Stimulated activated CD4-positive, alpha-beta T cell treated with anti-CD3 and anti-CD28 coated beads, TNF-alpha, amount 100 ng/mL, for 48 hours (primary cell): ENCODE data around the gene ARHGEF16.

Source experiments
- DNase-seq, 3 donors: peaks; one replicate each; pipeline ENCODE4 v3.0.0-alpha.2; 2020; ENCODE audit warnings: low read depth in 3 of 3

Gene ARHGEF16

DNA sequence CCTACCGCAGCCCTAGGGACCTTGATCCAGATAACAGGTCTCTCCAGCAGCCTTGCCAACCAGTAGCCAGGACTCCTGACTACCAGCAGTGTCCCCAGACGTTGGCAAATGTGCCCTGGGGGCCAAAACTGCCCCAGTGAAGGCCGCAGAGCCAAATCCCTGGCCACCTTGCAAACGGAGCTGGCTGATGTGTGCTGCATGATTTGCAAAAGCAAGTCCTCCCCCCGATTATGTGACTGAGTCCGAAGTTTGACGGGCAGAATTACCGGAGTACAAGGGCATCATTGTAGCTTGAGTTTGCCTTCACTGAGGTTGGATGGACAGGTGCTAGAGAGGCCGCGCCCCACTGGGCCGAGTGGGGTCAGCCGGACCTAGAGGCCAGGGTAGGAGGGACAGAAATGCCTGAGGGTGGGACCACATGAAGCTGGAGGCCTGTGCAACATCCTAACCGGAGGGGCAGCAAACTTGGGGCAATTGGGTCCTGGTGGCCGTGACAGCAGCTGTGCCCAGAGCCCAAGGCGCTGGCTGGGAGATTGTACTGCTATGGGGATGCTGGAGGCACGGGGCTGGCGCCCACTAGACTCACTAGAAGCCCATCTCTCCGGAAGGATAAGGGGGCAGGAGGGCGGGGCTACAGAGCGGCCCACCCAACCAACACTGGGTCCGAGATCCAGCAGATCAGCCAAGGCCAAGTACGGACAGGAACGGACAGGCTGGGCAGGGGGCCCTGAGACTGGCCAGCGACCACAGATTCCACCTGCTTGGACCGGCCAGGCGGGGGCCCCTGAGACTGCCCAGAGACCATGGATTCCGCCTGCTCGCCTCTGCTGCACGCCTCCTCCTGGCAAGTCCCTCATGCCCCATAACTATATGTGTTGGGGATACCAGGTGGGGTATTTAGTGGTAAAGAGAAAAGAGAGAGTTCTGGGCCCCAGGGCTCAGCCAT lies 2.8 kb downstream of the ARHGEF16 start:
- no peak for DNase-seq

DNA sequence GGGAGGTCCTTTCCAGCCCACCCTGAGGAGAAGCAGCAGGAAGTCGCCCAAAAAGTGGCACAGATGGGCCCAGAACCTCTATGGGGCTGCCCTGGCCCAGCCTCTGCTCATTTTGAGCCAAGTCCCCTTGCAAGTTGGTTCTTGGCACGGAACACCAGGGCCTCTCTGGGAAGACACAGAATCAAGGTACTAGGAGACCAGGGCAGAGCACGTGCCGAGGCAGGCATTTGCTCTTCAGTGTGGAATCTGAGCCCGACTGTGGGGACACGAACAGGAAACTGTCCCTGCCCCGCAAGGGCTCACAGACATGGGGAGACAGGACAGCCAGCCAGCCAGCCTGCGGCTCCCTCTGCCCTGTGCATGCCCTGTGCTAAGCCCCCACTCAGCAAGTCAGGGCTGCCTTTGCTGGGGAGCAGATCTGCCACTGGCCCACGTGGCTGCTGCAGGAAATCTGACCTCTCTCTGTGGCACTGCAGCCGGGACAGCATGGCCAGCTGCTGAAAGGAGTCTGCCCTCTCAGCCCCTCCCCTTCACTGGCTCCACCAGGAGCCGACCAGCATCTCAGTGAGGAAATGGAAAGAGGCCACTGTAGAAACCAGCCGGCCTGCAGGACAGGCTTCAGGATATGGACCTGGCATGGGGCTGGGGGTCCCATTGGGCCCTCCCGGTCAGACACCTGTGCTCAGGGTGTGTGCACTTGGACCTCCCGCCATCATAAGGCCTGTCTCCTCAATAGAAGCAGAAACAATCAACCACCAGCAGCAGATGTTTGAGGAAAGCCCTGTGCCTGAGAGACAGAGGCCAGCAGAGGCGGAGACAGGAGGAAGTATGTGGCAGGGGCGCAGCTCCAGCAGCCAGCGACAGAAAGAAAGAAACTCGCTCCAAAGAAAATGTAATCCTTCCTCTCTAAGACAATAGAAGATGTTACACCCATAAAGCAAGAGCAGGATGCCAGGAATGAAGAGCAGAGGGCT lies 3.7 kb downstream of the ARHGEF16 start:
- no peak for DNase-seq

DNA sequence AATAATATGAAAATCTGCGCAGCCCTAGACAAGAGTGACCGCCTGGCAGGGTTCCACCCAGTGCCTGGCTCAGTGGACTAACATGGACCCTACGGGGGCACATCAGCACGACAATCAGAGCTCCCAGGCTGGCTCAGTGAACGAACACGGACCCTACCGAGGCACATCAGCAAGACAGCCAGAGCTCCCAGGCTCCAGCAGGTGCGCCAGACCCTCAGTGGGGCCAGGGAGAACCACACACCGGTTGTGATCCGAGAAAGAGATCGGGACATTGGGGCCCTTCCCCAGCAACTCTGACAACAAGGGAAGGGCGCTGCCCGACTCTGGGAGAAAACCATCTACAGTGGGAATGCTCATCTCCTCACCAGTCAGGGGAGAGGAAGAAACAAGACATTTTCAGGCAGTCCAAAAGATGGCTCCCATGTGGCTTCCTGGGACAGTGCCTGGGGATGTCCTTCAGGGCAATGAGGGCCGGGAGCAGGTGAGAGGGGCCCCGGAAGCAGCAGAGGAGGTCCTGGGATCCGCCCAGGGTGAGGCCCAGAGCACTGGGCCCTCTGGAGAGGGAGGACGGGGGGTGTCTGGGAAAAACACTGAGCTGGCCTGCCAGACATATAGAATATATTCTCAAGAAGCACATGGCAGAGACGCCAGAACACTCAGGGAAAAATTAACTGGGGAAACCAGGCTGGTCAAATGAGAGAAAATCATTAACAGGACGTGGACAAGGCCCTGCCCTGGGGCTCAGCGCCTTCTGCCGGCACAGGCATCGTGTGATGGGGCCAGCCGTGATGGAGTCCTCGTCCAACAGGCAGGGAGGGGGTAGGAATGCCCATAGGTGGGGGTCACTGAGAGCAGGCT lies 4.8 kb downstream of the ARHGEF16 start:
- no peak for DNase-seq

DNA sequence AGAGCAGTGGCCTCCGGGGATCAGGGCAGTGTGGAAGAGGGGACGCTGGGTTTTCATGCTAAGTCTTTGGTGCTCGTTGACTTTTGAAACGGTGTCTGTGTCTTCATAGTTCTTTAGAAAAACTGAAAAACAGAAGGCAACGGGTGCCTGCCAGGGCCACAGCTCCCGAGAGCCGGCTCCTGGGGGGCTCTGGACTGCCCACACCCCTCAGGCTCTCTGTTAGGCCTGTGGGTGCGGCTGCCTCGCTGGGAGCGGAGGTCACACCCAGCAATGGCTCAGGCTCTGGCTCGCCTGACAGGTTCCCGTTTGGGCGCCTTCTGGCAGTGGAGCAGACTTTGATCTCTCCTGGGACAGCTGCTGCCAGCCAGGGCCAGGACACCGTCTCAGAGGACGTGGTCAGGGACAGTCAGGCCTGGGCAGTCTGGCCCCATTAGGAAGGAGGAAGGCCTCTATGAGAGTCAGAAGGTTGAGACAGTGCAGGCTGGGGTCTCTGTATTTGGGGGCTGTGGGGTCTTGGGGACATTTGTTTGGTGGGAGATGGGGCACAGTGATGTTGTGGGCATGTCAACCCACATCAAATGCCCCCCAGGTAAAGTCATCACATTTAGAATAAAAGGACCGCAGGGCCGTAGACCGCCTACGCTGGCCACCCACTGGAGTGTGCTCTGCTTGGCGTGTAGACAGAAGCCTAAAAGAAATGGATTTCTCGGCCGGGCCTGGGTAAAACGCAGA lies 5.6 kb downstream of the ARHGEF16 start:
- DNase-seq, result no peak

DNA sequence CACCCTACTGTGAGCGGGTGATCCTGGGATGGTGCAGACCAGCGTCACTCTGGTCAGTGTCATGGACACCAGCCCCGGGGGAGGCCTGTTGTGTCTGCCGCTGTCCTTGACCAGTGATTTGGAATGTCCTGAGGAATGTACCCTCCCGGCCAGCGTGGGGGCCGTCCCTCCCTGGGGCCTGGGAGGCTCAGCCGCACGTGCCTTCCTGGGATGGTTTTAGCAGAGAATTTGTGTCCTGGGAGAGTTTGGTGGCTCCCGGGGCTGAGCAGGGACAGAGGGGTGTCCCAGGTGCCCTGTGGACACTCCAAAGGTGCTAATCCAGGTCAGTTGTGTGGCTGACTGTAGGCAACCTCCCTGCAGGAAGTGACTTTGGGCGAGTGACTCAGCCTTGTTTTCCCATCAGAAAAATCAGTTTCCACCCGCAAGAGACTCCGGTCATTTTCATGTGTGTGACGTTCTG lies 6.2 kb downstream of the ARHGEF16 start:
- DNase-seq, result no peak

DNA sequence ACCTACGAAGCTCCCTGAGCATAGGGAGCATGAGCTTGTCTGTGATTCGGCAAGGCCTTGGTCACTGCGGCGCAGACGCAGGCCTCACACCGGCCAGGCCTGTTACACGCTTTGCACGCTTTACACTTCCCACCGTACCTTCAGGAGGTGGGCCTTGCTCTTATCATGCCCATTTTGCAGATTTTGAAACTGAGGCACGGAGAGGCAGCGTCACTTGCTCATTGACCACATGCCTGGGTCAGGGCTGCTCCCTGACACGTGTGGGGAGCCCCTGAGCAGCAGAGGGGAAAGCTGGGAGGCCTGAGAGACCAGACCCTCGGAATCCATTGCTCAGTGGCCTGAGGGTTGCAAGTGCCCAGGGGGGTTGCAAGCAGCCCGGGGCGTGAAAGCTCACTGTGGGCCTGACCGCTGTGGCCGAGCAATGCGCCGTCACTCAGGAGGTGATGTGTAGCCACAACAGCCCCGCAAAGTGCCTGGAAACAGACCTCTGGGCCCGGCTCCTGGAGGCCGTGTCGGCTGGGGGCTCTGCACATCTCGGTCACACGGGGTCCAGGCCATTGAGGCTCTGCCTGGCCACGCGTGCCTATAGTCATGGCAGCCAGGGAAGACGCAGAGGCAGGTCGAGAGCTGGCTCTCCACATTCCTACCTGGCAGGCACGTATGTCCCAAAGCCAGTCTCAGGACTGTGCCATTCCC lies 6.9 kb downstream of the ARHGEF16 start:
- no peak for DNase-seq

DNA sequence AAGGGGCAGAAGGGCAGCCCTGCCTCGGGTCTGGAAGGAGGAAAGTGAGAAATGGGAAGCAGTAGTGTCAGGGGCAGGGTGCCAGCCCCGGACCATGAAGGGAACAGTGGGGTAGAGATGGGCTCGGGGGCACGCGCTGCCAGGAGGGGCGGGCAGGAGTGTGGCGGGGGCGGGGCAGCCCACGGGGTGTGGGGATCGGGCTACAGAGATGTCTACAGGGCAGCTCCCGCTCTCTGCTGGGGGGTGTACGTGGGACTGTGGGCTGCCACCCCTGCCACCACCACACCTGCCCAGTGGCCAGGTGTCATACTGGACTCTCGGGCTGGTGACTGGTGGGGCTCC lies 7.4 kb downstream of the ARHGEF16 start:
- no peak for DNase-seq

DNA sequence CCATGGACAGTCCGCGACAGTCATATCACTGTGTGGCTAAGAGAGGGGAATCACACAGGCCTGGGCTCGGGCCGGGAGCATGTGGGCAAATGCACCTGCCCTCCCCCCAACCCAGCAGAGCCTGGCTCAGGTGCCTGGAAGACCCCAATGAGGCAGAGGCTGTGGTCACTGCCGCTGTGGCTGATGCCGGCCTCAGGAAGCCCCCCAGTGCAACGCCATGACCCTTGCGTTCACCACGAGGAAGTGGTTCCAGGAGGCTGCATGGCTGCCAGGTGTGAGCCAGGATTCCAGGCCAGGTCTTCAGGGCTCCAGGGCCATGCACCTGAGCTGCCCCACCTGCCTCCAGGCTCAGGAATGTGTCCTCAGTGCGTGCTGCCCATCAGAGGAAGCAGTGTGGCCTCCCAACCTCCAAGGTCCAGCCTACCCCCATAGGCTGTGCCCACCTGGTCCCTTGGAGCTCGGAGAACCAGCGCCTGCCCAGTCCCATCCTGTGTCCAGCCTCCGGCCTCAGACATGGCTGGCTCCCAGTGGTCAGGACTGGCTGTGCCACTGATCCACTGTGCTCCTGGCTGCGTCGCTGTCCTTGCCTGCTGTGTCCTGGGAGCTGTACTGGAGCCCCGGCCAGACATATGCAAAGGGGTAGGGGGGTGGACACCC lies 8.0 kb downstream of the ARHGEF16 start:
- no peak for DNase-seq

DNA sequence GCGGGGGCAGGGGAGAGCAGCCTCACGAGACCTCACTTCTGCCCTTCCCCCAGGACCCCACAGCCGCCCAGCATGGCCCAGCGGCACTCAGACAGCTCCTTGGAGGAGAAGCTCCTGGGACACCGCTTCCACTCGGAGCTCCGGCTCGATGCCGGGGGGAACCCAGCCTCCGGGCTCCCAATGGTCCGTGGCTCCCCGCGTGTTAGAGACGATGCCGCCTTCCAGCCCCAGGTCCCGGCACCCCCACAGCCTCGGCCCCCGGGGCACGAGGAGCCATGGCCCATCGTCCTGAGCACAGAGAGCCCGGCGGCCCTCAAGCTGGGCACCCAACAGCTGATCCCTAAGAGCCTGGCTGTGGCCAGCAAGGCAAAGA lies 8.5 kb downstream of the ARHGEF16 start:
- no peak for DNase-seq

DNA sequence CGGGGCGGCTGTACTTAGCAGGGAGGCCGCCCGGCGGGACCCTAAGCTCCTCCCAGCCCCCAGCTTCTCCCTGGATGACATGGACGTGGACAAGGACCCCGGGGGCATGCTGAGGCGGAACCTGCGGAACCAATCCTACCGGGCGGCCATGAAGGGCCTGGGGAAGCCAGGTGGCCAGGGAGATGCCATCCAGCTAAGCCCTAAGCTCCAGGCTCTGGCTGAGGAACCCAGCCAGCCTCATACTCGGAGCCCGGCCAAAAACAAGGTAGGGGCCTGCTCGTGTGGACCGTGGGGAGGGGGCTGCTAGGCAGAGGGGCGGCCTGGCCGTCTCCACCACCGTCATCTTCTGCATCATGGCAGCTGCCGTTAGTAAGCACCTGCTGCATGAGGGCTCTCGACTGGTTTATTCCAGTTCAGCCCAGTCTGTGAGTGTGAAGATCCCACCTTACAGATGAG lies 9.0 kb downstream of the ARHGEF16 start:
- no peak for DNase-seq

DNA sequence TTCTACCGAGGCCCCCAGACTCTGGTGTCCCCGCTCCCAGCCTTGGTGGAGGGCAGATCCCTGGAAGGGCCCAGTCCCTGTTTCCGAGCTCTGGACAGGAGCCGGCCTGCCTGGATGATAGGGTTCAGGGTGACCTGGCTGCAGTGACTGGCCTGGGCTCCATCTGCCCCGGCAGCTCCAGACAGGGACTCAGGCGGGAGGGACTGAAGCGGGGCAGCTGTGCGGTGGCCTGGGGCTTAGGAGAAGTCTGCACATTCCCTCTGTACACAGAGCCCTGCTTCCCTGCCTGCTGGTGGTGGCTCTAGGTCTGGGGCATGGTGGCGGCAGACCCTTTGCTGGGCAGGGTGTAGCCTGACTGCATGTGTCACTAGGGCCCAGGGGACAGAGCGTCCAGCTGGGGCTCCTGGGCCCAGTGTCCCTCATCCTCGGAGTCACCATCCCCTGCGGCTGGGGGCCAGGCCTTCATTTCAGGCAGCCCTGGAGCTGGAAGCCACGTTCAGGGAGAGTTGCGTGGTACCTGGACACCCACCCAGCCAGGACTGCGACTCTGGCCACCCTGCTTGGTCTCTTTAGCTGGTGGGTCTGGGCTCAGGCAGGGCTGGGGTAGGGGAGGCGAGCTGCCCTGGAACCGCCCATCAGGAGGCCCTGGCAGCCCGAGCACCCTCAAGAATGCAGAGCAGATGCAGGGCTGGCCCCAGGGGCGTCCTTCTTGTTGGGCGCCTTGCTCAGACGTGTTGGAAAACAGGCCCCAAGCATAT lies 9.6 kb downstream of the ARHGEF16 start:
- DNase-seq, result no peak

DNA sequence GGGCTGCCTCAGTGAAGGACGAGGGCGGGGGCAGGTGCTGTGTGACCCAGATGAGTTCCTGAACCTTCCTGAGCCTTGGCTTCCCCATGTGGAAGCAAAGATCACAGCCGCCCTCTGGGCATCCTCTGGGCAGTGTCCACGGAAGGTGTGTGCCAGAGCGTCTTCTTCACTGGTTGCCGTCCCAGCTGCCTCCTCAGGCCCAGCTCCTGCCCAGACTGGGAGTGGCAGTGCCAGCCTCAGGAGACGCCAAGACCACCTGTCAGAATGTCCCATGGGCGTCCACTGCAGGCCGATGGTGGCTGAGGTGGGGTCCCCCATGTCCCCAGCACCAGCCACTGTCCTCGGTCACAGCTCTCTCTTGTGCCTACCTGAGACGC lies 10.2 kb downstream of the ARHGEF16 start:
- DNase-seq, result no peak

DNA sequence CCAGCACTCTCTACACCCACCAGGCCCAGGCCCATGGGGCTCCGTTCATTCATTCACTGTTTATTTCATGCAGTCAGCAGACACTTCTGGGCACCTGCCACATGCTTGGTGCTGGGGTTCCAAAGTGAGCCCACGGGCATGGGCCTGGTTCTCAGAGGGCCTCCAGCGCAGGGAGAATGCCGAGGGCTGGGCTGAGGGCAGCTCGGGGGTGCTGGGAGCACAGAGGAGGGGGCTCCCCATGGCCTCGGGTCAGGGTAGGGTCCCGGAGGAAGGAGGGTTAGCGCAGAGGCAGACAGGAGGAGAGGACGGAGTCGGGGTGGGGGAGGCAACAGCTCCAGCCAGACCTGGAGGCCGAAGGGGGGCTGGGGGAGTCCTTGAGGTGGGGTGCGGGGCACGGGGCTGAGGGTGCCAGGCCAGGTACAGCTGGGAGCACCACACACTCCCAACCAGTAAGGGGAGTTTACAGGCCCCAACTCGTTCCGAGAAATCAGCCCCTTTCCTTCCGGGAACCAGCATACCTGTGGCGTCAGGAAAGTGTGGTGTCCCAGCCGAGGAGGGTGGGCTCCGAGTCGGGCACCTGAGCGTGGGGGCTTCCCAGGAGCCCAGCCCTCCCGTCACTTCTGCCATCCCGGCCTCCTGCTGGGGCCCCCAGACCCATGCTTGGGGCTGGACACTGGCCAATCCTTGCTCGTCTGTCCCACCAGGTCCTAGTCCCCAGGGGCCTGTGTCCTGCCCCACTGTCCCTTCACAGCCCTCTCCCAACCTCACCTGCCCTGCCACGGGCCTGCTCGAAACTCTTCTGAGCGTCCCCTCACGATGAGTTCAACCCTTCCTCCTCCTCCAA lies 10.8 kb downstream of the ARHGEF16 start:
- DNase-seq, result no peak

DNA sequence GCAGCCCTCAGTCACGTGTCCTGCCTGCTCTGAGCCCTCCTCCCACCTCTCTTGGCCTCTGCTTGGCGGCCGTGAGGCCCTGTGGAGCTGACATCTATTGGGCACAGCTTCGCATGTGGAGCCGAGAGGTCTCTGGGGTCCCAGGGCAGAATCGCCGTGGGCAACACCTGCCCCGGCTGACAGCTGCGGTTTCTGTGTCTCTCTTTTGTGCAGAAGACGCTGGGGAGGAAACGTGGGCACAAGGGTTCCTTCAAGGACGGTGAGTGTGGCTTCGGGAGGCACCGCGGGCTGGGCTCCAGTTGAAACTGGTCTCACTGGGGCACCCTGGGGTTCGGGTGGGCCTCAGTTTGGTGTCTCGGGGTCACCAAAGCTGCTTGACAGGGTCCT lies 11.5 kb downstream of the ARHGEF16 start:
- no peak for DNase-seq

DNA sequence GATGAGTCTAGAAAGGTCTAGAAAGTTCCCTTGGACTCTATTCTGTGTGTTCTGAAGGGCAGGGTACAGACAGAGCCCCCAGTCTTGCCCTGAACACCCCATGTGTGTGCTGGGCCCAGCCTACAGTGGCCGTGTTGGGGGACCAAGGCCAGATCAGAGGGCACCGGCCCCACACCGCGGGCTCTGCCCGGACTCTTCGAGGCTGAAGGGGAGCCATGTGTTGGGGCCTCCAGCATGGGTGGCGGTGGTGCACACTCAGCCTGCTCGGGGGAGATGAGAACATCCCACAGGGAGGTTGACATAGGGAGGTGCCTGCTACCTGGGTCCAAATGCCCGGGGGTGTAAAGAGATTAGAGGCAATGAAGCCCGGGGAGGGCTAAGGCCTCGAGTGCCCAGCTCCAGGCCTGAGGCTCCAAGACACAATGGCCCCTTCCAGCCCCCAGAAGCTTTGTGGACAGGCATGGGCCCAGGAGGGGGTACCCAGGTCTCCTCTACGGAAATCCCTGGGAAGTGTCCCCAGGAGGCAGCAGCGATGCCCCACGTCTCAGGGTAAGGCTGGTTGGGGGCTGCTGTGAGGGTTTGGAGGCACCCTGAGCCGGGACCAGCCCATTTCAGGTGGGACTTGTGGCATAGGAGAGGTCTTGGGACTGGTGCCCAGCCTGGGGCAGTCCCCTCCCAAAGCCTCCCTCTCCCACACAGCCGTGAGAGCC lies 12.1 kb downstream of the ARHGEF16 start:
- no peak for DNase-seq

DNA sequence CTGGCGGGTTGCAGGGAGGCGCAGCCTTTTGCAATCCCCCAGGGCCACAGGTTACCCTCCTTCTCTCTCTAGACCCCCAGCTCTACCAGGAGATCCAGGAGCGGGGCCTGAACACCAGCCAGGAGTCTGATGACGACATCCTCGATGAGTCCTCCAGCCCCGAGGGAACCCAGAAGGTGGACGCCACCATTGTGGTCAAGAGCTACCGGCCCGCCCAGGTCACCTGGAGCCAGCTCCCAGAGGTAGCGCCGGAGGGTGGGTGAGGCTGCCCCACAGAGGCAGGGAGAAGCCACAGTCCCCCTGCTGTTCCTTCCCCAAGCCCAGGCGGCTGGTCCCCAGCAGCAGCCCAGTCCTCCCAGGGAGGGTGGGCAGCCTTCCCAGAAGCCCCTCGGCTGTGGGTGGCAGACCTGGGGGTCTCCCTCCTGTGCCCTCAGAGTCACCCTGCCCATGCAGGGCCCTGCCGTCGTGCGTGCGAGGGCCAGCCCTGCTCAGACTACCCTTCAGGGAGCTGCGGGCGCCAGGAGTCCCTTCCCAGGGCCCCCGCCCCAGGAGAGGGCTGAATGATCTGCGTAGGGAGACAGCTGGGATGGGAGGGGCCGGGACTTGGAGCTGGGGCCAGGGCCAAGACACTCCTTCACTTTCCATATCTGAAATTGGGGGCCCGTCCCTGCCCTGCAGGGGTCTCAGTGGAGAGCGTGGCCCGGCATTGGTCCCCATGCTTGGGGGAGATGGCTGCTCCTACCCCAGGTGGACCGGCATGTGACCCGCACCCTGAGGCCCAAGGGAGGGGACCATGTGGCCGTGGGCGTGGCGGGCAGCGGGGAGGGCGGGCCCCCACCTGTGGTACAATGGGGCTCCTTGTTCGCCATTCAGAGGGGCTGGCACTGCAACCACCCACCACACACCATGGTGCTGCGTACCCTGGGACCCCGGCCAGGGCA lies 12.9 kb downstream of the ARHGEF16 start:
- no peak for DNase-seq
